ENCODE measurements around the gene CGB8. TPM values are rescaled to one million over a fixed set of nuclear protein-coding genes. Genes with fewer than 3 reads are reported as not detected.

Gene CGB8
- total RNA-seq, 1 experiment from 2014 or later, result 0.61 TPM

DNA sequence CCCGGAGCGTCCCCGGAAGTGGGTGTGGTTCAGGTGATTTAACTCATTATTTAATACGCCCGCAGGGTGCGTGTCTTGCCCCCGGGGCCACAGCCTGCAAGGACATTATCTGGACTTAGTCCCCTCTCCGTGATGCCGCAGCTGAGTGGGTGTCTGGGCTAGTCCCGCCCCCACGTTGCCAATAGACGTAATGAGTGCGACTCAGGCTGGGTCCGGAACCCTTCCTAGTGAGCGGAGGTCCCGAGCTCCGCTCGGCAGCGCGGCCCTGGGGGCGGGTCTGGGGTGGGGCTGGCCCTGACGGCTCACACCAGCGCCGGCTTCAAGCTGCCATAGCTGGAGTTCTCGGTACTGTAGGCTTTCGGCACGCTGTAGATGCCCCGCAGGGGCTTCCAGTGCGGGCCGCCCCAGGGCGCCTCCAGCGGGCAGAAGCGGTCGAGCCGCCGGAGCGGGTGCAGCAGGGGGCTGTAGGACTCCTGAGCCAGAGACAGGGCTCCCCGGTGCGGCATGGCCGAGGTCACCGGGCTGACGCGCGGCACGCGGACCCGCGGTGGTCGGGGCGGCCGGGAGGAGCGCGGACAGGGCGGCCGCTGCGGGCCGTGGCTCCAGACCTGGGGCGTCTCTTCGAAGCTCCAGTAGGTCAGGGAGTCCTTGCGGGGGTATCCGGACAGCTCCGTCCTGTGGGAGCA is 31.1 kb downstream of the CGB8 start:
- DNase-seq (ENCODE audit: low read depth in 1 of 2, low spot score in 2 of 2), result peak; percentile 70 to 84
- Histone ChIP-seq H3K4me1 (replicated peaks) (peaks cover 20% of the 10 kb centered on the region), H3K9me3 (replicated peaks) (0 out of 2 replicates have a peak, but pooled peaks cover 3% of the 10 kb centered on the region), H3K27me3 (replicated peaks) (no peaks in the 10 kb centered on the region), H3K27ac (no peak overlapping the region), H3K4me3 (peak overlapping the region; percentile 43), H3K36me3 (peaks cover 30% of the 10 kb centered on the region)

DNA sequence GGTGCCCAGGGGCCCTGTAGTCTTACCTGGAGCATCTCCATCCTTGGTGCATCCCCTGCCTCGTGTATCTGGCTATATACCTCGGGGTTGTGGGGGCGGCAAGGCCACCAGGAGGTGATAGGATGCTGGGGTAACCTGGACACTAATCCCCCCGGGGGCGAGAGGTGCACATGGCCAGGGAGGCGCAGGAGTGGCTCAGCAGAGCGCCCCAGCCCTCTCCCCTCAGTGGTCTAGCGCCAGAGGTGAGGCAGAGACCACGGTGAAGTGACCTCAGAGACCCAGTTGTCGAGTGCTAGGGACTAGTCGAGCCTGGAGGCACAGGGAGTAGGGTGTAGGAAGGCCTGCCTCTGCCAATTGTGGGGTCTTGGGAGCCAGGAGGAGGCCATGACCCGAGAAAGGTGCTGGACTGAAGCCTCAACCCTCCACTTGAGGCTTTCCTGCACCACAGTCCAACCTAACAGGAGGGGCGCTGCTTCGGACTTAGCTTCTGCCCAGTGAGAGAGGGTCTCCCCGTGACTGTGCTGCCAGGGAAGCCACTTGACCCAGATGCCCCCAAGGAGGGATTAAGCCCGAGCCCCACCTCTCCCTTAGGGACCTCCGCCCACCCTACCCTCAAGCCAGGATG is 31.8 kb downstream of the CGB8 start, which contains the start of gene LHB:
TSS of gene LHB (minus strand) at position 51 of the 625 bp plus-strand sequence. CDS start at position 41, 10 bp downstream.
- DNase-seq (ENCODE audit: low read depth in 1 of 2, low spot score in 2 of 2), result no peak
- Histone ChIP-seq H3K27me3 (replicated peaks) (no peaks in the 10 kb centered on the region), H3K36me3 (peaks cover 36% of the 10 kb centered on the region), H3K9me3 (replicated peaks) (0 out of 2 replicates have a peak, but pooled peaks cover 3% of the 10 kb centered on the region), H3K4me3 (peak within 1 kb of the TSS; percentile 43), H3K27ac (no peak within 1 kb of the TSS), H3K4me1 (replicated peaks) (peaks cover 20% of the 10 kb centered on the region)

DNA sequence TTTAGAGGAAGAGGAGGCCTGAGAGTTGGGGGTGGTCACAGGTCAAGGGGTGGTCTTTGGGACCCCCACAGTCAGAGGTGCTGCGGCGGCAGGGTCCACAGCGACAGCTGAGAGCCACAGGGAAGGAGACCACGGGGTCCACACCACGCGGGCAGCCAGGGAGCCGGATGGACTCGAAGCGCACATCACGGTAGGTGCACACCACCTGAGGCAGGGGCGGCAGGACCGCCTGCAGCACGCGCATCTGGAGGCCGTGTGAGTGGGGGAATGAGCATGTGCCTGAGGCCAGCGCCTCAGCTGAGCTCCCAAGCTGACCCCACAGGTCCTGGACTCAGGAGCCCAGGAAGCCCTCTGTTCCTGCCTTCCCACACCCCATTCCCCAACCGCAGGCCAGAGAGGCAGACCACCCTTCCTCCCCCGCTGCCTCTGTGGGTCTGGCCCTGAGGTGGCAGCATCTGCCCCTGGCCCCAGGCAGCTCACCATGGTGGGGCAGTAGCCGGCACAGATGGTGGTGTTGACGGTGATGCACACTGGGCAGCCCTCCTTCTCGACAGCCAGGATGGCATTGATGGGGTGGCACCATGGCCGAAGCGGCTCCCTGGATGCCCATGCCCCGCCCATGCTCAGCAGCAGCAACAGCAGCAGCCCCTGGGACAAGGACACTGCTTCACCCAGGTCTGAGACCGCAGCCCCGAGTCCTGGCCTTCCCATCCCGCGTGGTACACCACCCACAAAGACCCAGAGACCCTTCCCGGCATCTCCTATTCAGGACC is 32.7 kb downstream of the CGB8 start:
- peaks cover 45% of the 10 kb centered on the region for H3K36me3 ChIP-seq
- H3K27me3 ChIP-seq (replicated peaks), result no peaks in the 10 kb centered on the region
- peaks cover 20% of the 10 kb centered on the region for H3K4me1 ChIP-seq (replicated peaks)
- H3K4me3 ChIP-seq, result no peak overlapping the region
- H3K27ac ChIP-seq, result no peak overlapping the region
- DNase-seq (ENCODE audit: low read depth in 1 of 2, low spot score in 2 of 2), result no peak
- H3K9me3 ChIP-seq (replicated peaks), result 0 out of 2 replicates have a peak, but pooled peaks cover 3% of the 10 kb centered on the region

DNA sequence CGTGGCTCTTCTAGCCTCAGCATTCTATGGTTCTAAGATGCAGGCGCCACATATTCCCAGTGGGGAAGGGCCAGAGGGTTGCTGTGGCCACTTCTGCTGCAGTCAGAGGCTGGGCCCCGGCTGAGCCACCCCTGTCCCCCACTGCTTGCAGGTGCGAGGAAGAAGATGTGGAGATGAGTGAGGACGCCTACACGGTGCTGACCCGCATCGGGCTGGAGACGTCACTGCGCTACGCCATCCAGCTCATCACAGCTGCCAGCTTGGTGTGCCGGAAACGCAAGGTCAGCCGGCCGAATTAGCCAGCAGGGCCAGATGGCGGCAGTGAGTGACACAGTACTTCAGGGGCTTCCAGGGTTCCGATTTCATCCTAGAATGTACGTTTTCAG is 34.0 kb downstream of the CGB8 start:
- Histone ChIP-seq H3K36me3 (peaks cover 58% of the 10 kb centered on the region), H3K4me1 (replicated peaks) (peaks cover 20% of the 10 kb centered on the region), H3K4me3 (no peak overlapping the region), H3K27me3 (replicated peaks) (no peaks in the 10 kb centered on the region), H3K9me3 (replicated peaks) (0 out of 2 replicates have a peak, but pooled peaks cover 3% of the 10 kb centered on the region), H3K27ac (no peak overlapping the region)
- no peak for DNase-seq (ENCODE audit: low read depth in 1 of 2, low spot score in 2 of 2)

DNA sequence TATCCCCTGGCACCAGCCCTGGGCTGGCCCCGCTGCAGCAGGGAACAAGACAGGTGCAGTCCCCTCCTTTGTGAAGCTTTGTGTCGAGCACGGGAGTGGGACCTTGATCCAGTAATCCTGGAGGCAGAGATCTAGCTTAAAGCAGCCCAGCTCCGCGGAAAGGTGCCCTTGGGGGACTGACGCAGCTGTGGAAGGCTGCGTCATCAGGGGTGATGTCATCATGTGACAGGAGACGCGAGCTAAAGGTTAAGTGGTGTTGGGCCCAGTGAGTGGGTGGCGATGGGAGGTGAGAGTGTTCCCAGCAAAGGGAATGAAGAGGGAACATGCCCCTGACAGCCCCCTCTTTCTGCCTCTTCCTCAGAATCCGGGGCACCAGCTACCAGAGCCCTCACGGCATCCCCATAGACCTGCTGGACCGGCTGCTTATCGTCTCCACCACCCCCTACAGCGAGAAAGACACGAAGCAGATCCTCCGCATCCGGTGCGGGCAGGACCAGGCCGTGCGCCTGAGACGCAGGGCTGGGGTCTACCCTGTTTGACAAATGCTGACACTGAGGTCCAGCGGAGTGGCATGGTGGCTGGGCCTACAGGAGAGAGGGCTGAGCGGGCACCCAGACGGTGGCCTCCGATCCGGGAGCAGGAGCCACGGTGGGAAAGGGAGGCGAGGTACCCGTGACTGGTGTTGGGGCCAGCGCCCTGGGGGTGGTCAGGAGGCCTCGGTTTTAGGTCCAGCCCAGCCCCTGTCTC is 34.6 kb downstream of the CGB8 start:
- Histone ChIP-seq H3K4me3 (no peak overlapping the region), H3K36me3 (peaks cover 64% of the 10 kb centered on the region), H3K4me1 (replicated peaks) (peaks cover 16% of the 10 kb centered on the region), H3K27ac (no peak overlapping the region), H3K27me3 (replicated peaks) (no peaks in the 10 kb centered on the region), H3K9me3 (replicated peaks) (no peaks in the 10 kb centered on the region)
- DNase-seq (ENCODE audit: low read depth in 1 of 2, low spot score in 2 of 2), result no peak

DNA sequence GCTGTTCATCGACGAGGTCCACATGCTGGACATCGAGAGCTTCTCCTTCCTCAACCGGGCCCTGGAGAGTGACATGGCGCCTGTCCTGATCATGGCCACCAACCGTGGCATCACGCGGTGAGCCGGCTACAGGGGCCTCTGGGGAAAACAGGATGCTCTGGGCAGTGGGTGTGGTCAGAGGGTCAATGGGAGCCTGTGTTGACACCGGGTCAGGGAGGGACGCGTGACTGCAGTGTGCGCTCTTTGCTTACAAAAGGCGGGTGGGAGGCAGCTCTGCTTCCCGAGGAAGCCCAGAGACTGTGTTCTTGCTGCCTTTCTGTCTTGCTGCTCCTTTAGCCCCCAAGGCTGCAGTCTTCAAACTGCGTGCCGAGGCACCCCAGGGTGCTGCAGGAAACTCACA is 37.7 kb downstream of the CGB8 start:
- DNase-seq (ENCODE audit: low read depth in 1 of 2, low spot score in 2 of 2), result no peak
- H3K27ac ChIP-seq, result no peak overlapping the region
- no peaks in the 10 kb centered on the region for H3K4me1 ChIP-seq (replicated peaks)
- no peaks in the 10 kb centered on the region for H3K9me3 ChIP-seq (replicated peaks)
- peaks cover 87% of the 10 kb centered on the region for H3K36me3 ChIP-seq
- no peak overlapping the region for H3K4me3 ChIP-seq
- H3K27me3 ChIP-seq (replicated peaks), result no peaks in the 10 kb centered on the region

DNA sequence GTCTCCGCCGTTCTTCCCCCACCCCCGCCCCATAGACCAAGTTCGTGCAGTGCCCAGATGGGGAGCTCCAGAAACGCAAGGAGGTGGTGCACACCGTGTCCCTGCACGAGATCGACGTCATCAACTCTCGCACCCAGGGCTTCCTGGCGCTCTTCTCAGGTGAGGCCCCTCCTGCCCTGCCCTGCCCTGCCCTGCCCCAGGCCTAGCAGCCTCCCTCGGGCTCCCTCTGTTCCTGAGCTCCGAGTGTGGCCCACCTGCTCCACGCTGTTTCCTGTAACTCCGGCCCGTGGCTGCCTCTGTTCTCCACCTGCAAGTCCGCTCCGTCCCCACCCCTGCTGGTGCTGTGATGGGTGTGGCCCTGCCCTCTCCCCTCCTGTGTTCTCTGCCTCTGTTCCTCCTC is 38.5 kb downstream of the CGB8 start:
- no peaks in the 10 kb centered on the region for H3K9me3 ChIP-seq (replicated peaks)
- H3K27me3 ChIP-seq (replicated peaks), result no peaks in the 10 kb centered on the region
- H3K4me3 ChIP-seq, result no peak overlapping the region
- no peaks in the 10 kb centered on the region for H3K4me1 ChIP-seq (replicated peaks)
- no peak for DNase-seq (ENCODE audit: low read depth in 1 of 2, low spot score in 2 of 2)
- H3K36me3 ChIP-seq, result peaks cover 87% of the 10 kb centered on the region
- H3K27ac ChIP-seq, result no peak overlapping the region

DNA sequence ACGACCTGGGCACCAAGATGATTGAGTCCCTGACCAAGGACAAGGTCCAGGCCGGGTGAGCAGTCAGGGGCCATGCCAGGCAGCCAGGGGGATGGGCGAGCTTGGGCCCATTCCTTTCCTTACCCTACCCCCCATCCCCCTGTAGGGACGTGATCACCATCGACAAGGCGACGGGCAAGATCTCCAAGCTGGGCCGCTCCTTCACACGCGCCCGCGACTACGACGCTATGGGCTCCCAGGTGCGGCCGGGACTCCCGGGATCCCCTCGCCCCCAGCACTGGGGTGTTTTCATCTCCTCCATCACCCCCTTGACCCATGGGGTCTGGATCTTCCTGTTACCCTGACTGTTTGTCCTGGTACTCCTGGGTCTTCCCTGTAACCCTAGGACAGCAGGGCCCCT is 39.1 kb downstream of the CGB8 start:
- no peak overlapping the region for H3K4me3 ChIP-seq
- H3K4me1 ChIP-seq (replicated peaks), result no peaks in the 10 kb centered on the region
- H3K27ac ChIP-seq, result no peak overlapping the region
- H3K36me3 ChIP-seq, result peaks cover 87% of the 10 kb centered on the region
- no peak for DNase-seq (ENCODE audit: low read depth in 1 of 2, low spot score in 2 of 2)
- H3K27me3 ChIP-seq (replicated peaks), result no peaks in the 10 kb centered on the region
- H3K9me3 ChIP-seq (replicated peaks), result no peaks in the 10 kb centered on the region

DNA sequence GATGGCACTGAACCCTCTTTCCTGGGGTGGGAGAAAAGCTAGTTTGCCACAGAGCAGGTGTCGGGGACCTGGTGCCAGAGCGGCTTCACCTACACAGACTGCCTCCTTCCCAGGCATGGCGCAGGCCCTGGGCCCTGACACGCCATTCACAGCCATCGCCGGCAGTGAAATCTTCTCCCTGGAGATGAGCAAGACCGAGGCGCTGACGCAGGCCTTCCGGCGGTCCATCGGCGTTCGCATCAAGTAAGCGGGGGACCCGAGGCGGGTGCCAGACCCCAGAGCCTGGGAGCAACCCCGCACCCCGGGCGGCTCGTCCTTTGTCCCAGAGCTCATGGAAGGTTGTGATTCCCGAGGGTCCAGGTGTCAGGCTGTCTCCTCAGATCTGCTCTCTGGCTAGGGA is 42.0 kb downstream of the CGB8 start:
- DNase-seq (ENCODE audit: low read depth in 1 of 2, low spot score in 2 of 2), result no peak
- Histone ChIP-seq H3K27ac (no peak overlapping the region), H3K9me3 (replicated peaks) (no peaks in the 10 kb centered on the region), H3K27me3 (replicated peaks) (no peaks in the 10 kb centered on the region), H3K4me3 (no peak overlapping the region), H3K36me3 (peaks cover 87% of the 10 kb centered on the region), H3K4me1 (replicated peaks) (no peaks in the 10 kb centered on the region)

DNA sequence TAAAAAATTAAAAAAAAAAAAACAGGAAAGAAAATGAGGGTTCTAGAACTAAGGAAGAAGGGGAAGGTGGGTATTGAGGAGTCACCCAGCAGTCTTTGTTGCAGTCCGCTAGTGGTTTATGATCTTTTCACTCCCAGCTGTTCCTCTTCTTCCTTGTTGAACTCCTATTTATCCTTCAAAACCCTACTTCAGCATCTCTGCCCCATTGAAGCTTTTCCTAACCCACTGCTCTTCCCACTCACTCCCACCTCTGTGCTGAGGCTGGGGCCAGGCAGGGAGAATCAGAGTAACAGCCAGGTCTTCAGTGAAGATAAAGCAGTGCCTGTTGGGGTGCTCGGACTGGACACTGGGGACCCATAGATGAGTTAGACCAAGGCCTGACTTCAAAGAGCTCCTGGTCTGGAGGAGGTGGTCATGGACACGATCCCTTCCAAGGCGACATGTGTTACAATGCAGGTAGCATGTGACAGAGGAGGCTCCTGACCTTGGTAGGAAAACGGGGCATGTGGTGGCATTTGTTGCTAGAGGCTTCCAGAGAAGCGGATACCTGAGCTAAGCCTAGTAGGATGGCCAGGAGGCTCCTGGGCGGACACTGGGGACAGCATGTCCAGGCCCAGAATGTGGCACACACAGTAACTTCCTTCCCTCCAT is 43.8 kb downstream of the CGB8 start:
- no peak for DNase-seq (ENCODE audit: low read depth in 1 of 2, low spot score in 2 of 2)

DNA sequence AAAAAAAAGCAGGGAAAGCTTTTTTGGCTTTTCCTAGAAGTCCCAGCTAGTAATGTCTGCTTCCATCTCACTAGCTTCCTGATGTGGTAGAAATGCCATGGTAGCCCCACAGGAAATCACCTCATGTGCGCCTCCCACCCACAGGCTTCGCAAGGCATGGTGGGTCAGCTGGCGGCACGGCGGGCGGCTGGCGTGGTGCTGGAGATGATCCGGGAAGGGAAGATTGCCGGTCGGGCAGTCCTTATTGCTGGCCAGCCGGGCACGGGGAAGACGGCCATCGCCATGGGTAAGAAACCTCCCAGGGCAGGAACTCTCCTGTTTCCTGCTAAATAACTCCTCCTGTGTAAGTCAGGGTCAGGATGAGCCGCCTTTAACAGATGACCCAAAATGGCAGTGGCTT is 44.8 kb downstream of the CGB8 start:
- H3K4me3 ChIP-seq, result no peak overlapping the region
- H3K4me1 ChIP-seq (replicated peaks), result no peaks in the 10 kb centered on the region
- H3K36me3 ChIP-seq, result peaks cover 80% of the 10 kb centered on the region
- no peaks in the 10 kb centered on the region for H3K27me3 ChIP-seq (replicated peaks)
- H3K27ac ChIP-seq, result no peak overlapping the region
- DNase-seq (ENCODE audit: low read depth in 1 of 2, low spot score in 2 of 2), result no peak
- no peaks in the 10 kb centered on the region for H3K9me3 ChIP-seq (replicated peaks)

More for the DNA sequence above, 43.8 kb downstream of the CGB8 start:
- no peaks in the 10 kb centered on the region for H3K27me3 ChIP-seq (replicated peaks)
- H3K4me1 ChIP-seq (replicated peaks), result no peaks in the 10 kb centered on the region
- H3K27ac ChIP-seq, result no peak overlapping the region
- H3K9me3 ChIP-seq (replicated peaks), result no peaks in the 10 kb centered on the region
- H3K36me3 ChIP-seq, result peaks cover 80% of the 10 kb centered on the region
- no peak overlapping the region for H3K4me3 ChIP-seq

DNA sequence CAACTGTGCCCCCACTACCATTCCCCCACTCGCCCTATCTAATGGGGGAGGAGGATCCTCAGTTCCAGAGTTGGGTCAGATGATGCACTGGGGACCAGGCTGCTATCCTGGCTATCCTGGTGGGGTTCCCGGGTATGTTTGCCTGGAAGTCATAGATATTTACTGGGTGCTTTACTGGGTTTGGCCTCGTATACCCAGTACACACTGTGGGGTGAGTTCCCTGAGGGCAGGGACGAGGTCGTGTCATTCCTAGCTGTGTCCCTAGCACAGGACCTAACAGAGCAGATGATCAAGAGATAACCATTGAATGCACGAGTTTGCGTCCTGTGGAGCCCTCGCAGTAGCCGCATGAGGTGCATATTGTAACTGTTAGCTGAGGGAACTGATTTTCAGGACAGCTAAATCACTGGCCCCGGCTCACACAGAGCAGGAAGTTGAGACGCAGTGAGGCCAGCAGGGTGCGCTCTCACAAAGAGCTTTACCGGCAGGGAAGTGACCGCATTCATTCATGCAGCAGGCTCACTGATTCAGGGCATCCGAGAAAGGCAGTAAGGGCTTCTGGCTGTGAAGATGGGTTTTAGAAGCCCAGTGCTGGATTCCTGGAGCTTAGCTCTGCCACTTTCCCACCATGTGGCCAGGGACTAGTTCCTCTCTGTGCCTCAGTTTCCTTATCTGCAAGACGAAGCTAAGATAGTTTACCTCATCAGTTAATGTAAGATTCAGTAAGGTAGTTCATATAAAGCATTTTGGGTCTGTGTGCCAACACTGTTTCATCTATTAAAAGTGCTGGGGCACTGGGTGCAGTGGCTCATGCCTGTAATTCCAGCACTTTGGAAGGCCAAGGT is 49.2 kb downstream of the CGB8 start:
- Histone ChIP-seq H3K9me3 (replicated peaks) (no peaks in the 10 kb centered on the region), H3K36me3 (peaks cover 47% of the 10 kb centered on the region)
- DNase-seq (ENCODE audit: low read depth in 1 of 2, low spot score in 2 of 2), result peak; percentile 19 to 67

More for the DNA sequence above, 49.2 kb downstream of the CGB8 start:
- no peaks in the 10 kb centered on the region for H3K27me3 ChIP-seq (replicated peaks)
- H3K4me1 ChIP-seq (replicated peaks), result peaks cover 3% of the 10 kb centered on the region
- H3K27ac ChIP-seq, result no peak overlapping the region
- no peak overlapping the region for H3K4me3 ChIP-seq
